Right forelimb (tissue), 1 donor: Measurements from ENCODE around the gene TMEM217.

Experiments used
- DNase-seq: peaks from one replicate; pipeline ENCODE4 v3.0.0-alpha.2; 2018

TMEM217 gene

DNA sequence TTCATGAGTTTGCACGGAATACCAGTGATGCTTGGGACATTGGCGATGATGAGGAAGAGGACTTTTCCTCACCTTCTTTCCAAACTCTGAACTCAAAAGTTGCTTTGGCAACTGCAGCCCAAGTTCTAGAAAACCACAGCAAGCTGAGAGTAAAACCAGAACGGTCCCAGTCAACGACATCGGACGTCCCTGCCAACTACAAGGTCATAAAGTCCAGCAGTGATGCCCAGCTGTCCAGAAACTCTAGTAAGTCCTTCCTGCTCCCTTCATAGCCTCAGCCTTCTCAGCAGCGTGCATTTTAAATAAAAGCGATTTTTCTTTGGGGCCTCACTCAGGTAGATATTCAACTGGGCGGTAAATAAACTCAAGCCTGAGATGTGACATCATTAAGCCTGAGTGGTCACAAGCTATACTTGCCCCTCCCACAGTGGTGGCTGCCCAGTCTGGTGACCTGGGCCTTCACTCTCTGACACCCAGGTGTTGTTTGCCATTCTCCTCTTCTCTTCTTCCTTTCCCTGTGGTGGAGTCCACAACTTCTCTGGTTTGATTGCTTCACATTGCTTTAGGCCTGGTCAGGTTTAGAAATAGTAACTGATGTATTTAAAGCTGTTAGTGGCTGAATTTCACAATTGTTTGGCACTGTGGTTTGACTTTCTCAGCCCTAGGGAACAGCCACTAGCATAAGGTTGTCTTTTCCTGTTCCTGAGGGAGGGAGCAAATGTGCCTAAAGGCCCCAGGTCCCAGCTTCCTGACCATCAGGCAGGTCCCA lies 21.6 kb upstream of the TMEM217 start:
- DNase-seq, result no peak

DNA sequence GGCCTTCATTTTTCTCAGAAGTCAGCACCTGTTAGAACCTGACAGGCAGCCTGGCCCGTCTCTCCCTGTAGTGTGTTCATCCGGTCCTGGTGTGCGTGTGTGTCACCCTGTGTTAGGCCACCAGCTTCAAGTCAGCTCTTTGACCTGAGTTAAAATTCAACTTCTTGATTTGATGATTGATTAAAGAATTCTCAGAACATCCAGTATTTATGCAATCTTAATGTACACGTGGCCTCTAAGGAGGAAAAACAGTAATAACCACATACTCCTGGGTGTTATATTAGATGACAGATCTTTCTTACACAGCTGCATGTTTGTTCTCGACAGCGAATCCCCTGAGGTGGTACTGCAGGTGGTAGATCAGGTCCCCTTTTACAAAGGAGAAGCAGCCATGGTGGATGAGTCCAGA lies 19.1 kb upstream of the TMEM217 start:
- DNase-seq, result no peak

GRCh38 chr6:37275350-37275749 lies 17.4 kb upstream of the TMEM217 start:
- DNase-seq, result no peak

- no peak for DNase-seq
Measured at GRCh38 chr6:37273690-37274089, 15.7 kb upstream of the TMEM217 start.

GRCh38 chr6:37272834-37273566 lies 15.1 kb upstream of the TMEM217 start:
- DNase-seq, result no peak

- DNase-seq, result no peak
Measured at GRCh38 chr6:37269105-37269504, 11.2 kb upstream of the TMEM217 start.

DNA sequence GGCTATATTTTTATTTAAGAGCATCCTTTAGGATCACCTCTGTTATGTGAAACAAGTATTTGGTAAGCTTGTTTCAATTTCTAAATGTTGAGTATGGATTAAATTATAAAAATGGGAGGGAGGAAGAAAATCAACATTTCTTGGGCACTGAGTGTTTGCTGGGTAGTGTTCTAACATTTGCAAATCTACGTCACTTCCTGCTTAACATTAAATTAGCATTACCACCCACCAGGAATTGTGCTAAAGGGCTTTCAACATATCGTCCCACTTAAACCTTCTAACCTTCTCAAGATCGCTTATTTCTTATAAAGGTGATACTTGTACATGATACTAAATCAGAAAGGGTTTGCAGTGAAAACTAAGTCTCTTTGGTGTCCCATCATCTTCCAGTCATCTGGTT lies 7.9 kb upstream of the TMEM217 start:
- no peak for DNase-seq

GRCh38 chr6:37265001-37265400 lies 7.1 kb upstream of the TMEM217 start:
- no peak for DNase-seq

GRCh38 chr6:37262446-37263026 lies 4.6 kb upstream of the TMEM217 start:
- DNase-seq, result no peak

DNA sequence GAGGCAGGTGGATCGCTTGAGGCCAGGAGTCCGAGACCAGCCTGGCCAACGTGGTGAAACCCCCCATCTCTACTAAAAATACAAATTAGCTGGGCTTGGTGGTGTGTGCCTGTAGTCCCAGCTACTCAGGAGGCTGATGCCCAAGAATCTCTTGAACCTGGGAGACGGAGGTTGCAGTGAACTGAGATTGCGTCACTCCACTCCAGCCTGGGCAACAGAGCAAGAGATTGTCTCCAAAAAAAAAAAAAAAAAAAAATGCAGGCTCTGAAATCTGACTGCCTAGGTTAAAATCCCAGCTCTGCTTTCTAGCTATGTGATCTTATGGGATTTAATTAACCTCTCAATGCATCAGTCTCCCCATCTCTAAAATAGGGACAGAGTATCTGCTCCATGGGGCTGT lies 3.3 kb upstream of the TMEM217 start:
- no peak for DNase-seq

GRCh38 chr6:37260444-37260843 lies 2.5 kb upstream of the TMEM217 start:
- DNase-seq, result no peak

DNA sequence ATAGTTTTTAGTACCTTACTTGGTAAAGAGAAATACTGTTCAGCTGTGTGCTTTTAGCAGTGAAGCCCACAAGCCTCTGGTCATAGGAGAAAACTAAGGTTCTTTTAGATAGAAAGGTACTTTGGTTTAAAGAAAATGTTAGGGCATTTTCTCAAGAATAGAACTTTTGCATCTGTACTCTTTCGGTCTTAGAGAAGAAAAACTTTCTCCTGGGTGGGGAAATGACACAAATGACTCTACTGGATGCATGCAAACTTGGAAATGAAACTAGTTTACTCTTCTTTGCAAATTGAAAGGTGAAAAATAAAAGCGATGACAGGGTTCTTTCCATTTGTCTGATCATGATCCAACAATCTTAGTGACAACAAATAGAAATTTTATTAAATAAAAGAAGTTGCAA lies 2.1 kb upstream of the TMEM217 start:
- DNase-seq, result no peak

DNA sequence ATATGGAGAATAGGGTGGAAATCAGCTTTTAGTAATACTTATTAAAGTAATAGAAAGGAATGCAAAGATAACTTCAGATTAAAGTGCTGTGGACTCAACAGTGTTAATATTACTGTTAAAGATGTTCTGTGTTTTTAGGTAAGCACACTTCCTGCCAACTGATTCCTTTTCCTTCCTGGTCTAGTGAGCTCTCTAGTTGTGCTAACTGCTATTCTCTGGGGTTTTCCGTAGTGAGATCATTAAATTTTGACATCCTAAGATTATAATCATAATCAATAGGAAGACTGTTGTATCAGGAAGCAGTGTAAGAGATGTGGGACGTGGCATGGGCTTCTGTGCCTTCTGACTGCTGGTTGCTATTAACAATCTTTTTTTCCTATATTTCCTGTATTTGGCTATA lies 1.2 kb upstream of the TMEM217 start:
- DNase-seq, result no peak

- no peak for DNase-seq
Measured at GRCh38 chr6:37258405-37259105, 611 bp upstream of the TMEM217 start.

DNA sequence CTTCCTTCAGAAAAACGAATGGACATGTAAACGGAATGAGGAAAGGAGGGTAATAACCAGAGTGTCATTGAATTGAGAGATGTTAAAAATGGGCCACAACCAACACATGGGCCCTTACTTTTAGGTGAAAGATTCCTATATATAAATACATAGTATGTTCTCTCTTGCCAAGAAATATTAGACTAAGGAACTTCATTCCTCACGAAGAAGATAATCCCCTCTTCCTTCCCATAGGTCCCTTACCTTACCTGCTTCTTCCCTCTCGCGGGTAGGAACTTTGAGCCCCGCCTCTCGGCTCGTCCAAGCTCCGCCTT lies 667 bp downstream of the TMEM217 start:
- no peak for DNase-seq

DNA sequence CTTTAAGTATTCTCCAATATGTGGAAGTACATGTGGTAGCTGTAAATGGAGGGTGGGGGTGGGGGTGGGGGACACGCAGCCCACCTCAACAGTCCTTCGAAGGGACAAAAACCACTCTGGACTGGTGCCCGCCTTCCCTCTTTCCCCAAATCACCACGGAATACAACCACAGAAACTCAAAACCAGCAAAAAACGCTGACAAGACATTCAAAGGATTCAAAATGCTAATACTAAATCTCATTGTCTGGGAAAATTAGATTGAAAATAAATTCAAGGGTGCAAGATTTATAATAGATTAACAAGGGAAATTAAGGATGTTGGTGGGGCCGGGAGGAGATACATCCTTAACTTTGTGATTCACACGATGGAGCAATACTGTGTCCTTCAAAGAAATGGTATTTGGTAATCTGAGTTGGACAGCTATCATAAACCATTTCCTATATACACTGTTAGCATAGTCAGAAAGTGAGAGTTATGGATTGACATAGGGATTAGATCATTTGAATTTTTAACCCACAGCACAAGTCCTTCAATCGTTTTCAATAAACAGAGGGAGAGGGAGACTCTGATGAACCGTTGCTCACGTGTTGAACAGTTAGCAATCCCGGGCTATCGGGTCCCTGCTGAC lies 1.1 kb downstream of the TMEM217 start:
- no peak for DNase-seq

DNA sequence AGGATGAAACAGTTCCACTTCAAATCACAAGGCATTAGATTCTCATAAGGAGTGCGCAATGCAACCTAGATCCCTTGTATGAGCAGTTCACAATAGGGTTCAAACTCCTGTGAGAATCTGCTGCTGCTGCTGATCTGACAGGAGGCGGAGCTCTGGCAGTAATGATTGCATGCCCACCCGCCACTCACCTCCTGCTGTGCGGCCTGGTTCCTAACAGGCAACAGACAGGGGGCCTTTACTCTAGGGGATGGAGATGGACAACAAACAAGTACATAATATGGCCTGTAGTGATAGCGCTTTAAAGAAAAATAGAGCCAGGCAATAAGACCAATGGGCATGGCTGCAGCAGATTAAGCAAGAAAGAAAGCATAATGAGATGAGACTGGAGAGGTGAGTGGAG lies 3.1 kb downstream of the TMEM217 start:
- no peak for DNase-seq

DNA sequence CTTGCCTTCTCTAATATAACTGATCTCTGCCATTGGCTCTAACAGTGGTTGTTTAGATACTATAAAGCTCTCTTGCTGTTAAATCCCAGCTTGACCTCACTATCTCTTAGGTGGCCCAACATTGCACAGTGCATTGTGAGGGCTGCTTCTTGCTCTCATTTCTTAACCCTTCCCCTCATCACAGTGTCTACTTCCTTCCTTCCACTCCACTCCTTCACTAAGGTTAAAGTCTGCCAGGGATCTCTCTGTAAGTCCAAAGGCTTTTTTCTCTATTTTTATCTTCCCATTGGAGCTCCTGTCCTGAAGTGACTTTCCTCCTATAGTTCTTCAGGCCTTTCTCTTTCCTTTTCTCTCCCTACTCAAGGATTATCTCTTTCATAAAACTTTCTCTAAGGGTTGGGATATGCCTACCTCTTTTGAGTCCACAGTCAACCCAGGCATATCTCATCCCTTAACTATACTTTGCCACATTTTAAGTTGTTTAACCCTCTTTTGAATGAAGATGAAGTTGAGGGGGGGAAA lies 4.4 kb downstream of the TMEM217 start:
- DNase-seq, result no peak

- no peak for DNase-seq
Measured at GRCh38 chr6:37251211-37251780, 6.6 kb downstream of the TMEM217 start.

DNA sequence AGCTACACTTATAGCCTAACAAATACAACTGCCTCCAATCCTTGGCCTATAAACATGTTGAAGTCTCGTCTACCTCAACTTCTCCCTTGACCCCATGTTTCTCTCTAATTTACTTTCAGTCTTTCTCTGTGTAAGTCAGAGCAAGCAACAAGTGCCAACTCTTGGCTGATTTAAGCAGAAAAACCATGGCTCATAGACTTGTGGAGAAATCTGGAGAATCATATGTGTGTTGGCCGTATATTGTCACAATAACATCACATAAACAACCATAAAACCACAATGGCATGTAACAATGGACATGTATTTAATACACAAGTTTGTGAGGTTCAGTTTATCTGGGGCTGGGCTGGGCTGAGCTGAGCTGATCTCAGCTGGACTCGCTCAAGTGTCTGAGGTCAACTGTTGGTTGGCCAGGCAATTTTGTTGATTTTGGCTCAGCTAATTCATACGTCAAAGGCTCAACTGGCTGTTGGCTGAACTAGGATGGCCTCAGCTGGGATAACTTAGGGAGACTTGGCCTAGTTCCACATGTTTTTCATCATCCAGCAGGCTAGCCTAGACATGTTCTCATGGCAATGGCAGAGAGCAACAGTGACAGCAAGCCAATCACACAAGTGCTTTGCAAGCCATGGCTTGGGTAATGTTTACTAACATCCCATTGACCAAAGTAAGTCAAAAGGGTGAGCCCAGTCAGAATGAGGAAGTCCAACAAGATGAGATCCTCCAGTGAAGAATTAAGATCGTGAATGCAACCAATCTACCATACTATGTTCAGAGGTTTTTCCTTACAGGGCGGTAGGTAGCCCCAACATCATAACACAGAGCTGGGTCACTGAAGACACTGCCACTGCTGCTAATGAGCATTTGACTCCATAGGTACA lies 13.3 kb downstream of the TMEM217 start:
- peak; percentile 80 for DNase-seq

- no peak for DNase-seq
Measured at GRCh38 chr6:37243816-37244370, 14.1 kb downstream of the TMEM217 start.
